Esophagus squamous epithelium (tissue), 5 donors: ENCODE data around the gene TMEM61. TPM values are rescaled to one million over a fixed set of nuclear protein-coding genes. Genes with fewer than 3 reads are reported as not detected.
A peak's percentile ranks its signal among the peaks of the same experiment; 100 is the strongest.
"Not testable (repeated sequence)": the region's sequence is repeated elsewhere in the genome, so short reads cannot be mapped to it uniquely, and the experiment has no call there.

Experiments
- DNase-seq: peaks from one replicate; lab custom pipeline; 2025; lab: John Stamatoyannopoulos, UW
- H3K27ac ChIP-seq, 4 donors: fragments of 200-600 bp; sonication (generic); one replicate each; pipeline ENCODE4 v1.5.1; 2016 to 2019; ENCODE audit warnings: mild to moderate bottlenecking in 1 of 4
- H3K27me3 ChIP-seq, 4 donors: fragments of 200-600 bp; sonication (generic); 1 replicate in 3 of 4; 2 replicates in 1 of 4; pipeline versions ENCODE4 v1.5.1 to v1.6.0; 2017 to 2021; ENCODE audit warnings: antibody characterized with exemption in 1 of 4
- H3K36me3 ChIP-seq, 3 donors: fragments of 200-600 bp; sonication (generic); one replicate each; pipeline ENCODE4 v1.5.1; 2016 to 2019
- H3K4me1 ChIP-seq, 3 donors: fragments of 200-600 bp; sonication (generic); one replicate each; pipeline ENCODE4 v1.5.1; 2017 to 2019
- H3K4me3 ChIP-seq, 4 donors: fragments of 200-600 bp; sonication (generic); 1 replicate in 3 of 4; 2 replicates in 1 of 4; pipeline ENCODE4 v1.5.1; 2016 to 2019; ENCODE audit warnings: mild to moderate bottlenecking in 2 of 4, moderate library complexity in 1 of 4
- H3K9me3 ChIP-seq, 3 donors: fragments of 200-600 bp; sonication (generic); one replicate each; pipeline ENCODE4 v1.5.1; 2016 to 2019
- CTCF ChIP-seq, 6 experiments: fragments of 450-650 bp in 4 of 6; fragments of 200-600 bp in 2 of 6; sonication (generic) in 2 of 6; IDR thresholded peaks; one replicate each; pipeline ENCODE4 v1.5.1; 2016 to 2019; ENCODE audit warnings: antibody characterized with exemption in 6 of 6, mild to moderate bottlenecking in 4 of 6, moderate library complexity in 4 of 6
- POLR2A ChIP-seq, 4 donors: fragments of 450-650 bp; IDR thresholded peaks; one replicate each; pipeline ENCODE4 v1.6.1; 2017; ENCODE audit warnings: antibody characterized with exemption in 4 of 4, mild to moderate bottlenecking in 4 of 4, moderate library complexity in 3 of 4
- WGBS, 2 donors: methylation state at CpG; one replicate each; pipeline ENCODE4 v1.1.5; 2018; 5-methylcytosine and 5-hydroxymethylcytosine counted together
- intact Hi-C: fragments of 100-400 bp; cut with DNase I; formaldehyde crosslinking; loops from one replicate; pipeline ENCODE4 v1.15.0; 2022
- total RNA-seq, 4 donors: library from RNA; depleted of rRNA; stranded (reverse); fragments of >200 nt; gene quantifications; one replicate each; pipeline ENCODE4 v1.1.0, GENCODE V29; 2016
- donor health status: DM: yes; HTN: yes; CAD: no.

Gene TMEM61
- total RNA-seq, result 1 to 10 TPM in 2 of 4 donors, under 1 TPM in 1, not detected in 1; 0.95 to 2.3 (median 1.0) TPM

GRCh38 chr1:54980528-54981241, at the start of gene TMEM61:
Gene TMEM61 (plus strand): TSS chr1:54980628. CDS start chr1:54981066, 438 bp downstream.
- no peaks in the 10 kb centered on the region for H3K9me3 ChIP-seq

GRCh38 chr1:54931275-54931840, 49.1 kb upstream of the TMEM61 start:
- intact Hi-C loops, result no loop called here
- Histone ChIP-seq H3K27me3 (no peaks in the 10 kb centered on the region), H3K27ac (no peak overlapping the region), H3K4me3 (no peak overlapping the region), H3K4me1 (peaks cover 0 to 49% (median 21%) of the 10 kb centered on the region in 3 donors), H3K36me3 (no peaks in the 10 kb centered on the region), H3K9me3 (peaks cover 0 to 3% (median 0%) of the 10 kb centered on the region in 3 donors)
- no peak for DNase-seq
- 88% methylated on average over 1 of the region's 1 CpG for WGBS, 2 donors
- TF ChIP-seq CTCF (IDR thresholded peaks at IDR 0.05) (no peak), POLR2A (IDR thresholded peaks at IDR 0.05) (no peak)

More at GRCh38 chr1:54980528-54981241, at the start of gene TMEM61:
- intact Hi-C loops, result no loop called here
- H3K4me1 ChIP-seq, result peaks cover 6 to 46% (median 16%) of the 10 kb centered on the region in 3 donors
- H3K4me3 ChIP-seq, result peak within 1 kb of the TSS; percentile 50 to 74 (median 62)
- H3K36me3 ChIP-seq, result no peaks in the 10 kb centered on the region
- 3% methylated on average over 14 of the region's 69 CpGs; no CpG with 5 or more reads in 1 of the 2 donors for WGBS, 2 donors
- no peak for DNase-seq
- H3K27me3 ChIP-seq, result peaks cover 0 to 32% (median 0%) of the 10 kb centered on the region in 4 donors
- H3K27ac ChIP-seq, result peak within 1 kb of the TSS; percentile 73 to 81 (median 76)
- TF ChIP-seq CTCF (IDR thresholded peaks at IDR 0.05) (no peak), POLR2A (IDR thresholded peaks at IDR 0.05) (peak in 1 of 4 donors; percentile 19)

GRCh38 chr1:54934081-54934480, 46.3 kb upstream of the TMEM61 start:
- DNase-seq, intact Hi-C loops, H3K27me3 ChIP-seq, H3K36me3 ChIP-seq, H3K9me3 ChIP-seq, H3K4me3 ChIP-seq: not testable (repeated sequence)
- peaks cover 4 to 45% (median 6%) of the 10 kb centered on the region in 3 donors for H3K4me1 ChIP-seq
- WGBS, 2 donors, result 81 to 88% methylated on average over 6 of the region's 6 CpGs
- peak overlapping the region in 1 of 4 donors; percentile 22 for H3K27ac ChIP-seq

GRCh38 chr1:54934869-54935268, 45.6 kb upstream of the TMEM61 start:
- Histone ChIP-seq H3K9me3 (peaks cover 0 to 3% (median 0%) of the 10 kb centered on the region in 3 donors), H3K4me3 (no peak overlapping the region), H3K36me3 (no peaks in the 10 kb centered on the region), H3K4me1 (peaks cover 4 to 40% (median 6%) of the 10 kb centered on the region in 3 donors), H3K27ac (peak overlapping the region in 1 of 4 donors; percentile 84), H3K27me3 (no peaks in the 10 kb centered on the region)
- intact Hi-C loops, result no loop called here
- no peak for DNase-seq
- TF ChIP-seq POLR2A (IDR thresholded peaks at IDR 0.05) (no peak), CTCF (IDR thresholded peaks at IDR 0.05) (no peak)

GRCh38 chr1:54936791-54937190, 43.6 kb upstream of the TMEM61 start:
- intact Hi-C loops, result no loop called here
- Histone ChIP-seq H3K4me1 (peaks cover 4 to 40% (median 6%) of the 10 kb centered on the region in 3 donors), H3K36me3 (no peaks in the 10 kb centered on the region), H3K27me3 (no peaks in the 10 kb centered on the region), H3K9me3 (peaks cover 0 to 3% (median 0%) of the 10 kb centered on the region in 3 donors), H3K27ac (peak overlapping the region; percentile 71 to 84 (median 77)), H3K4me3 (peak overlapping the region in 1 of 4 donors; percentile 6)
- TF ChIP-seq CTCF (IDR thresholded peaks at IDR 0.05), result no peak
- 5 to 63% methylated on average over 3 to 4 of the region's 4 CpGs for WGBS, 2 donors
- DNase-seq, result no peak
